Activated CD4-positive, alpha-beta T cell treated with anti-CD3 and anti-CD28 coated beads, Interleukin-2, Interleukin-4, amounts not matched to agents 100 ng/mL and 50 ng/mL, durations not matched to agents 16 hours and 8 hours (primary cell): ENCODE measurements around the gene ASMTL.
"Not testable (repeated sequence)": the region's sequence is repeated elsewhere in the genome, so short reads cannot be mapped to it uniquely, and the experiment has no call there.

Experiments
- DNase-seq: peaks from one replicate; pipeline ENCODE4 v3.0.0-alpha.2; 2020; ENCODE audit warnings: low spot score

ASMTL gene

DNA sequence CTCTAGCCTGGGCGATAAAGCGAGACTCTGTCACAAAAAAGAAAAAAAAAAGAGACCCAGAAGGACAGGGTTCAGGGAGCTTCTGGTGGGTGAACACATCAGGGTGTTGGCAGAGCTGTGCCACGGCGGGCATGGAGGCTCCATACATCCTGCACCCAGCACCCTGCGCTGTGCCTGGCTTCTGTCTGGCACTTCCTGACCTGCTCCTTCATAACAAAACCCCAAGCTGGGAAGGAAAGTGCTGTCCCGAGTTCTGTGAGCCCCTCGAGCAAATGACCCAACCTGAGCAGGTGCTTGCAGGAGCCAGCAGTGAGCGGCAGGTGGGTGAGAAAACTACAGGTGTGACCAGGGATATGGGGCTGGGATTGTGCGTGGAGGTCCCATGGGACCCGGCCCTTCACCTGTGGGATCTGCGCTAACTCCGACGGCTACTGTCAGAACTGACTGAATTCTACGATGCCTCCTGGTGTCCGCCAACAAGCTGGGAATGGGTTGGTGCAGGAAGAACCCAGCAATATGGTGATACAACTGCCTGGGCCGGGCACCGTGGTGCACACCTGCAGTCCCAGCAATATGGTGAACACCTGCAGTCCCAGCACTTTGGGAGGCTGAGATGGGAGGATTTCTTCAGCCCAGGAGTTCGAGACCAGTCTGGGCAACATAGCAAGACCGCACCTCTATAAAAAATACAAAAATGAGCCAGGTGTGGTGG, 18.9 kb downstream of the ASMTL start:
- no peak for DNase-seq

DNA sequence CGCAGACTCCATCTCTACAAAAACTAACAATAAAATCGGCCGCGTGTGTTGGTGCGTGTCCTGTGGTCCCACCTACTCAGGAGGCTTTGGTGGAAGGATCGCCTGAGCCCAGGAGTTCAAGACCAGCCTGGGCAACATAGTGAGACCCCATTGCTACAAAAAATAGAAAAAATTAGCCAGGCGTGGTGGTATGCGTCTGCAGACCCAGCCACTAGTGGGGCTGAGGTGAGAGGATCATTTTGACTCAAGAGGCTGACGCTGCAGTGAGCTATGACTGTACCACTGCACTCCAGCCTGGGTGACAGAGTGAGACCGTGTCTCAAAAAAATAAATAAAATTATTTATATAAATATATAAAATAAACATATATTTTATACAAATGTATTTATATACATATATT, 22.3 kb downstream of the ASMTL start:
- peak; percentile 44 for DNase-seq

DNA sequence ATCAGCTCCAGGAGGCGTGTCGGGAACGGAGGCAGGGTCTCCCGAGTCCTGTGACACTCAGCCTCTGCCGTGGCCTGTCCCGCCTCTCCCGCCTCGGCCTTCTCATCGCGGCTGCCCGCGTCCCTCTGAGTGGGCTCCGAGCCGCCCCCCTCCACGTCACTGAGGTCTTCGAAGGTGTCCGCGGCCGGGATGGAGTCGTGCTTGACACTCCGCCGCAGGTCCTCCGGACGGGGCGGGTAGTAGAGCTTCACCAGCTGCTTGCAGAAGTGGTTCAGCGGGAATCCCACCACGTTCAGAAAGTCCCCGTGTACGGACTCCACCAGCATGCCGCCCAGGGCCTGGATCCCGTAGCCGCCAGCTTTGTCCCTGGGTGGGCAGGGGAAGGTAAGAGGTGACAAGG, 25.0 kb downstream of the ASMTL start:
- DNase-seq: no peak

DNA sequence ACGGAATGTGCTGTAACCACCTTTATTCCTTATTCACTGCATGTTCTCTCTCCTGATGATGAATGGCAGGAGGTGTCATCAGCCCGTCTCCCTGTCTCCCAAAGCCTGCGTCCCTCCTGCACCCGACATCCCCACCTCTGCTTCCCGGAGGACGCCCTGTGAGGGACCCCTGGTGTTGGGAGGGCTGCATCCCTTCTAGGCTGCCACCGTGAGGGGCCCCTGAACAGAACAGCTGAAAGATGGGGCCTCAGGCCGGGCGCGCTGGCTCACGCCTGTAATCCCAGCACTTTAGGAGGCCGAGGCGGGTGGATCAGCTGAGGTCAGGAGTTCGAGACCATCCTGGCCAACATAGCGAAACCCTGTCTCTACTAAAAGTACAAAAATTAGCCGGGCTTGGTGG, 26.4 kb downstream of the ASMTL start:
- DNase-seq: not testable (repeated sequence)

DNA sequence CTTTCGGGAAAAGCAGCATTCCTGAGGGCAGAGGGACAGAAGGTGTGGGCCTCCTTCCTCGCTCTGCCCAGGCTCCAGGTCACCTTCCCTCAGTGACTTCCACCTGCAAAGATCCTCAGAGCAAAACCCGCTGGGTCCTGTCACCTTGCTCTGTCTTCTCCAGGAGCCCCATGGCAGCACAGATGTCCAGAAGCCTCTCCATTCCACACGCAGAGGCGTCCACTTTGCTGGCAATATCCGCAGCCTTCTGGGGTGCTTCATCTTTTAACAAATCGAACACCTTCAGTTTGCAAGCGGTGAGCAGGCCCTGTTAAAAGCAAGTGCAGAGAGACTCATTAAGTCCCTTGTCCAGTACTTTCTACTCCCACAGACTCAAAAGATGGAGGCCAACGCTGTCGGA, 27.3 kb downstream of the ASMTL start:
- DNase-seq: no peak

DNA sequence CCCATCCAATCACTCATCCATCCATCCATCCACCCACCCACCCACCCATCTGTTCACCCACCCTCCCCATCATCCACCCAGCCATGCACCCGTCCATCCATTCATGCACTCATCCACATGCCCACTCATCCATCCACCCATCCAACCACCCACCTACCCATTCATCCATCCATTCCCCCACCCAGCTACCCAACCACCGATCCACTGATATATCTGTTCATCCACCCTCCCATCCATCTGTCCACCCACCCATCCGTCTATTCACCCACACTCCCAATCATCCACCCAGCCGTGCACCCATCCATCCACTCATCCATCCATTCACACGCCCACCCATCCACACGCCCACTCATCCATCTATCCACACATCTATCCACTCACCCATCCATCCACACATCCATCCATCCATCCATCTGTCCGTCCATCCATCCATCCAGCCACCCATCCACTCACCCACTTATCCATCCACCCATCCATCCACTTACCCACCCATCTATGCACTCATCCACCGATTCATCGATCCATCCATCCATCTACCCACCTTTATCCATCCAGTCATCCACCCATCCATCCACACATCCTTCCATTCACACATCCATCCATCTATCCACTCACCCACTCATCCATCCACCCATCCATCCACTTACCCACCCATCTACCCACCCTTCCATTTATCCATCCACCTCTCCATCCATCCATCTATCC, 28.4 kb downstream of the ASMTL start:
- no peak for DNase-seq

DNA sequence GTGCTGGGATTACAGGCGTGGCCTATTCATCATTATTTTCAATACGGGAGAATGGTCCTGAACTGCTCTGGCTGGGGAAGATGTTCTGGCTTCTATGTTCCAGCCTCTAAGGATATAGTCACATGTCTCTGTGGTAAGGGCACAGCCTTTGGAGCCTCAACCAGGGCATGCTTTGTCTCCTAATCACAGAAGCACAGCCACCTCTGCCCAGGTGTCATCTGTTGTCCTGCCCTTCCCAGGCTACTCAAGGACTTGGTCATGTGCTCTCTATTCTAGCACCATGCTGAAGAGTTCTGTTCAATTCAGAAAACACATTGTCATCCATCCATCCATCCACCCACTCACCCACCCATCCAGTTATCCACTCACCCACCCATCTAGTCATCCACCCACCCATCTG, 29.5 kb downstream of the ASMTL start:
- DNase-seq: no peak

DNA sequence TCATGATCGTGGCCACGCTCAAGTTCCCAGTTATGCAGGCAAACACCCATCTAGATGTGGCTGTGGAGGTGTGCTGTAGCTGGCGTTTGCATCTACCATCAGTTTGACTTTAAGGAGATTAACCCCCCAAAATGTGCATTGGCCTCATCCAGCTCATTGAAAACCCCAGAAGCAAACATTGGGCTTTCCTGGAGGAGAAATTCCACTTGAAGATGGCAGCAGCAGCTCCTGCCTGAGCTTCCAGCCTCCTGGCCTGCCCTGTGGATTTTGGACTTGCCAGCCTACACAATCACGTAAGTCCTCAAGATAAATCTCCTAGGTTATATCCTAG, 30.6 kb downstream of the ASMTL start:
- DNase-seq: no peak

DNA sequence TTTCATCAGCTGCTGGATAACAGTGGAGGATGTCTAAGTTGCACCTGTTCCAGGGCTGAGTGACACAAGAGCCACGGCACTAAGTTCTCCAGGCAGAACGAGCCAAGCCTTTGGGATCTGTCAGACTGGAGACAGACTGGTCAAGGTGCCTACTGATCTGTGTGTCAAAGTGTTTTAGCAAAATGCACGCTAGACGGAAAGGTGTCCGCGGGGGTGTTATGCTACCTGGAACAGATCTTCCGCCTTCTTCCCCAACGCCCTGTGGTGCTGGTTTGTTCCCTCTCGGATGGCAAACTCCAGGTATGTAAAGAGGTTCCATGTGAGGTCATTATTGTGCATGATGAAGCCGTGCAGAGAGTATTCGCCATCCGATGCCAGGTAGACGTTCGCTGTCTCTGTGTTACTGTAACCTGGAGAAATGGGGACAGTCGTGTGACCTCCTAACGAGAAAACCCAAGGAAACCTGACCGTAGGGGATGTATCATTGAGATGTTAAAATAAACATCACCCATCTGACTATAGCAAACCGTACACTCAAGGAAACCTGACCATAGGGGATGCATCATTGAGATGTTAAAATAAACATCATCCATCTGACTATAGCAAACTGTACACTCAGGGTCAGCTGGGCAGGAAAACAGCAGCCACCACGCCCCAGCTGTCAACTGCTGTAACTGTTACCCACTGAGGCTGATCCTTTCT, 31.1 kb downstream of the ASMTL start:
- DNase-seq: no peak

DNA sequence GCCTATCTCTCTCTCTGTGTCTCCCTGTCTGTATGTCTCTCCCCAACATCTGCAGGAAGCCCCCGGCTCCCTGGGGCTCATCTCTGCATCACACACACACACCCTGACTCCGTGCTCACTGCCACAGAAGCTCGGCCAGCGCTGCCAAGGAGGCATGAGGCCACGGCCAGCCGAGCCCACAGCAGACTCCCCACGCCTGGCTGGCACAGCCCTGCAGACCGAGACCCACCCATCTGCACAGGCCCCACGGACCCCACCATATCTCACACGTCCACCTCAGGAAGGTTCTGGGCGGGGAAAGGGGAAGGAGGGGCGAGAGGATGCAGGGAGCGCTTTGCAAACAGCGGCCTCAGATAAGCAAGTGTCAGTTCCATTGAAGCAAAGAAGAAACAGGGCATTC, 32.3 kb downstream of the ASMTL start:
- DNase-seq: no peak

DNA sequence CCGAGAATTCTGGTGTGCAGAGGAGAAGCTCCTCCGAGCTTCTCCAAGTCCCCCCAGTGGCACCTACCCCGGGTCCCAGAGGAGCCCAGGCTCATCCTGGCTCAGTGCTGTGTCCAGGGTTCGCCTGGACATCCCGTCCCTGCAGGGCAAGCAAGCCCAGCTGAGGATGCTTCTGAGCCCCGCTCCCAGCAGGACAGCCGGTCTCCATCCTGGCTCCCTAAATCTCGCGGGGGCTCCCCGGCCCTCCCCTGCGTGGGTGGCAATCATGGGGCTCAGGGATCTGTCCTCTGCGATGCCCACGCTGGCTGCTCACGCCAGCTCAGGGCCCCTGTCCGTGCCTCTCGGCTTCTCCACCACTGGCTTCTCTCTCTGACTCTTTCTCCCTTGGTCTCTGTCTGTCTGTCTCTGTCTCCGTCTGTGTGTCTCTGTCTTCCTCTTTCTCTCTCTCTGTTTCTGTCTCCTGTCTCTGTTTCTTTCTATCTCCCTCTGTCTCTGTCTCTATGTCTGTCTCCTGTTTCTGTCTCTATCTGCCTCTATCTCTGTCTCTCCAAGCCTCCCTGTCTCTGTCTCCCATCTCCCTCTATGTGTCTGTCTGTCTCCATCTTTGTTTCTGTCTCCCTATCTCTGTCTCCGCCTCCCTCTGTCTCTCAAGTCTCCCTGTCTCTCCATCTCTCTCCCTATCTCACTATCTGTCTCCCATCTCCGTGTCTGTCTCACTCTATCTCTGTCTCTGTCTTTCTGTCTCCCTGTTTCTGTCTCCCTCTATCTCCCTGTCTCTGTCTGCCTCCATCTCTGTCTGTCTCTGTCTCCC, 33.0 kb downstream of the ASMTL start:
- DNase-seq: no peak

DNA sequence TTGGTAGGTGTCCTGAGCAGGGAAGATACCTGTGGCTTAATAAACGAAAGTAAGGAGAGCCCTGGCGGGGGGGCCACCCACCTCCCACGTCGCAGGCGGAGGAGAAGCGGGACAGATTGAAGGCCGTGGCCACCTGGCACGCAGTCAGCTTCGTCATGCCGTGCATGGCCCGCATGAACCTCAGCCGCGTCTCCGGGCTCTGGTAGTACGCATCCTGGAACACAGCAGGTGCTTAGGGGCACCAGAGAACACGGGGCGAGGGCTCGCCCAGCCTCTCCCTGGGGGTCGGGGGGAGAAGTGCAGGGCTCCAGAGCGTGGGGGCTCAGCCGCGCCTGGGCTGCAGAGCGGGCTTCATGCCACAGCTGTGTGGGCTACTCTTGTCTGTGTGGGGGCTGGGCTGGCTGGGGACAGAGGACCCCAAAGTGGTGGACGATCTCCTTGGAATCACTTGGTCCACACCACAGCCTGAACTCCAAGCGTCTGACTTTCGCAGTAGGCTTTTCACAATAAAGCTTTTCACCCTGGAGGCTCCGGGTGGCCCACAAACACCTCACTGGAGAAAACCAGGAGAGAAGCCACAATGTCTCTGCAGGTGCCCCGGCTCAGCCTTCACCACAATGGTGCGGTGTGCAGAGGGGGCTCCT, 33.7 kb downstream of the ASMTL start:
- DNase-seq: no peak

DNA sequence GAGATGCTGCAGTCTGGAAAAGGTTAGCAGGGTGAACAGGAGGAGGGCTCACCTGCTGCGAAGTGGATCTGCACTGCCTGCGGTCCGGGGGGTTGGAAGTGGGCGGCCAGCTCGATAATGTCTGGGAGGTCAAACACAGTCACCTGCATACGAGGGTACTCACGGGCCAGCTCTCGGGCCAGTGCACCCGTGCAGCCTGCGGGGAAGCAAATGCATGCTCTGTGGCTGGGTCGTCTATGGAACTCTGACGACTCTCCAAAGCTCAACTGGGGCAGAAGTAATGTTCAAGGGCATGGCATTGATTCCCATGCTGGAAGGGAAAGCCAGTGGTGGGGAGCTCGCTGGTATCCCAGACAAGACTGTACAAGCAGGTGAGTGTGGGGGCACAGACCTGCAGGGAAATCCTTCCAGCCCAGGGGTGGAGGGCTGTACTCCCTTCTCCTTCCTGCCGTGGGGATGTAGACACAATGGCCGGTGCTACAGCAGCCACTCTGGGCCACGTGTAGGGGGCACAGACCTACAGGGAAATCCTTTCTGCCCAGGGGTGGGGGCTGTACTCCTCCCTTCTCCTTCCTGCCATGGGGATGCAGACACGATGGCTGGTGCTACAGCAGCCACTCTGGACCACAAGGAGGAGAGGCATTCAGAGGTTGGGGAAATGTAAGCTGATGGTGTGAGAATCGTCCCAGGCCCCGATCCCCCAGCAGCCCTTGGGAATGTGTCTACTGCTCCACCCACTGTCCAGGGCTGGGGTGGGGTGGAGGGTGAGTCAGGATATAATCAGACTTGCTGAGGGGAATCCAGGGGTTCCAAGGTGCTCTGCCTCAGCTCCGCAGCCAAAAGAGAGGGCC, 34.6 kb downstream of the ASMTL start:
- DNase-seq: no peak

DNA sequence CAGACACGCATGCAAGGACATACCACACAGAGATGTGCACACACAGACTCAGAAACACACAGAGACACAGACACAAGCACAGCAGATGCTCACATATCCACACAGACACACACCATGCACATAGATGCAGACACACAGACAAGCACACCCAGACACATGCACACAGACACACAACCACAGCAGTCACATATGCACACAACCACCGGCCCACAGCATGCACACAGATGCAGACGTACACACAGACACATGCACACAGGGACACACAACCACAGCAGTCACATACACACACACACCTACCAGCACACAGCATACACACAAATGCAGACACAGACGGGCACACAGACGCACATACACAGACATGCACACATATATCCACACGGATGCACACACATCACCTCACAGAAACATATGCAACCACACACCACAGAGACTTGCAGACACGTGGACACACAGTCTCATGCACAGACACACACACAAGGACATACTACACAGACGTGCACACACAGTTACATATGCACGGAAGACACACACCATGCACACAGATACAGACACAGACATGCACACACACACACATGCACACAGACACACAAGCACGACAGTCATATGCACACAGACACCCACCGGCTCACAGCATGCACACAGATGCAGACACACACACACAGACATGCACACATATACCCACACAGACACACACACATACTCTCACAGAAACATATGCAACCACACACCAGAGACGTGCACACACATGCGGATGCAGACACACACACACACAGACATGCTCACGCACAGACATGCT, 35.5 kb downstream of the ASMTL start:
- DNase-seq: no peak

DNA sequence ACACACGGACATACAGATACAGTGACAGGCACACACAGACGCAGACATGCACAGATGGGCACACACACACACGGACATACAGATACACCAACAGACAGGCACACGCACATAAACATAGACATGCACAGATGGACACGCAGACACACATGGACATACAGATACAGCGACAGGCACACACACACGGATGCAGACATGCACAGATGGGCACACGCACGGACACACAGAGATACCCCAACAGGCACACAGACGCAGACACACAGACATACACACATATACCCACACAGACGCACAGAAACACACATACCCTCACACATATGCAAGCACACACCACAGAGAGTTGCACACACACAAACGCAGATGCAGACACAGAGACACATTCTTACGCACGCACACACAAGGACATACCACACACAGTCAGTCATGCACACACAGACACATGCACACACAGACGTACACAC, 36.4 kb downstream of the ASMTL start:
- DNase-seq: no peak

DNA sequence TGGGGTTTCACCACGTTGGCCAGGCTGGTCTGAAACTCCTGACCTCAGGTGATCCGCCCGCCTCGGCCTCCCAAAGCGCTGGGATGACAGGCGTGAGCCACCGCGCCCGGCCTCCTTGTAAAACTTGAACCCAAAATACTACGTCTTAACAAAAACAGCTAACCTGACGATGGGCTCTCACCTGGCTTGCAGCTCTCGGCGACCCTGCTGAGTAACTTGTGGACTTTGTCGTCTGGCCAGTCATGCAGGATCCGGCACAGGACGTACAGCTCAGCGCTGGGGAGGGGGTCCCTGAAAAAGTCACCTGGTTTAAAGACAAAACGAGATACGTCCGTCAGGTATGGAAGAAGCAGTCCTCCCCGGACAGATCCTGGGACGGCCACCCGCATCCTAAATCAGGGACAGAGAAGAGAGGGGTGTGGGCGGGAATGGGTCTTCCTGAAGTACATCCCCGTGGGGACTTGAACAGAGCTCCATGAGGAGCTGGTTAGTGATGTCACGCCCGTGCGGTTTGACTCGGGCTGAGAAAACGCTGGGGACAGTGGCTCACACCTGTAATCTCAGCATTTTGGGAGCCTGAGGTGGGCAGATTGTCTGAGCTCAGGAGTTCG, 40.1 kb downstream of the ASMTL start:
- no peak for DNase-seq

DNA sequence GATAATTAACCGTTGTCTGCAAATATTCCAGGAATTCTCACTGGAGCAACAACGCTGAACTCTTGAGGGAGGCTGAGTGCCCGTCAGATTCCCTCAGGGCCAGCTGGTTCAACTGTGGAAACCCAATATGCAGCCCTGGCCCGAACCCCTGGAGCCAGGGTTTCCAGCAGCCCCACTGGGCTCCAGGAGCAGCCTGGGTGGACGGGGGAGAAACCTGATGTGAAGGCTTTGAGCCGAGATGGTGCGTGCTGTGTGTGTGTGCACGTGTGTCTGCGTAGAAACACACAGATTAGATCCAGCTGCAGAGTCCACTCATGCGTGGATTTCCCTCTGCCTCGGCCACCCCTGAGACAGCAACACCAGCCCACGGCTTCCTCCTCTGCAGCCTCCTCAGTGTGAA, 41.4 kb downstream of the ASMTL start:
- no peak for DNase-seq

DNA sequence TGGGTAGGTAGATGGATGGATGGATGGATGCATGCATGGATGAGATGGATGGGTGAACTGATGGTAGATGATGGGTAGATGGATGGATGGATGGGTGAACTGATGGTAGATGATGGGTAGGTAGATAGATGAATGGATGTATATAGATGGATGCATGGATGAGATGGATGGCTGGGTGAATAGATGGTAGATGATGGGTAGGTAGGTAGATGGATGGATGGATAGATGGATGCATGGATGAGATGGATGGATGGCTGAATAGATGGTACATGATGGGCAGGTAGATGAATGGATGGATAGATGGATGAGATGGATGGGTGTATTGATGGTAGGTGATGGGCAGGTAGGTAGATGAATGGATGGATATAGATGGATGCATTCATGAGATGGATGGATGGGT, 45.7 kb downstream of the ASMTL start:
- no peak for DNase-seq

DNA sequence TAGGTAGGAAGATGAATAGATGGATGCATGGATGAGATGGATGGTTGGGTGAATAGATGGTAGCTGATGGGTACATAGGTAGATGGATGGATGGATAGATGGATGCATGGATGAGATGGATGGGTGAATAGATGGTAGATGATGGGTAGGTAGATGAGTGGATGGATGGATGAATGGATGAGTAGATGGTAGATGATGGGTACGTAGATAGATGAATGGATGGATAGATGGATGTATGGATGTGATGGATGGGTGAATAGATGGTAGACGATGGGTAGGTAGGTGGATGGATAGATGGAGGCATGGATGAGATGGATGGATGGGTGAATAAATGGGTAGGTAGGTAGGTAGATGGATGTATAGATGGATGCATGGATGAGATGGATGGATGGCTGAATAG, 46.9 kb downstream of the ASMTL start:
- DNase-seq: not testable (repeated sequence)

DNA sequence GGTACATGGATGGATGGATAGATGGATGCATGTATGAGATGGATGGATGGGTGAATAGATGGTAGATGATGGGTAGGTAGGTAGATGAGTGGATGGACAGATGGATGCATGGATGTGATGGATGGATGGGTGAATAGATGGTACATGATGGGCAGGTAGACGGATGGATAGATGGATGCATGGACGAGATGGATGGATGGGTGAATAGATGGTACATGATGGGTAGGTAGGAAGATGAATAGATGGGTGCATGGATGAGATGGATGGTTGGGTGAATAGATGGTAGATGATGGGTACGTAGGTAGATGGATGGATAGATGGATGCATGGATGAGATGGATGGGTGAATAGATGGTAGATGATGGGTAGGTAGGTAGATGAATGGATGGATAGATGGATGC, 48.8 kb downstream of the ASMTL start:
- DNase-seq: not testable (repeated sequence)
